HepG2 (cell line): ENCODE results near the gene PLEKHA6. TPM values are rescaled to one million over a fixed set of nuclear protein-coding genes. Genes with fewer than 3 reads are reported as not detected.

Experiments used
- AHDC1 ChIP-seq: sonication (generic); formaldehyde crosslinking; IDR thresholded peaks from 2 replicates; pipeline ENCODE4 v1.5.1; 2020; ENCODE audit warnings: mild to moderate bottlenecking, missing genetic modification reagents, borderline replicate concordance
- ARHGAP35 ChIP-seq: sonication (generic); formaldehyde crosslinking; IDR thresholded peaks from 2 replicates; pipeline ENCODE4 v1.9.0; 2022; ENCODE audit warnings: mild to moderate bottlenecking, inconsistent platforms, moderate library complexity, missing genetic modification reagents, borderline replicate concordance
- DDIT3 ChIP-seq: sonication (generic); formaldehyde crosslinking; IDR thresholded peaks from 2 replicates; pipeline ENCODE4 v1.4.0; 2020; ENCODE audit warnings: mild to moderate bottlenecking, missing genetic modification reagents
- DZIP1 ChIP-seq: sonication (generic); formaldehyde crosslinking; IDR thresholded peaks from 2 replicates; pipeline ENCODE4 v1.5.0; 2020; ENCODE audit warnings: mild to moderate bottlenecking, missing genetic modification reagents
- HMG20A ChIP-seq: IDR thresholded peaks from 2 replicates; pipeline ENCODE4 v1.6.1; 2016; ENCODE audit warnings: borderline replicate concordance
- HNF4G ChIP-seq, 2 experiments: sonication (generic) in 1 of 2; formaldehyde crosslinking in 1 of 2; IDR thresholded peaks; 2 replicates each; pipeline versions ENCODE4 v1.4.0 to v1.6.1; 2011 to 2020; ENCODE audit warnings: borderline replicate concordance in 2 of 2, low read depth in 2 of 2, mild to moderate bottlenecking in 2 of 2, low read length in 1 of 2, missing genetic modification reagents in 1 of 2, moderate library complexity in 1 of 2
- TRAFD1 ChIP-seq: sonication (generic); formaldehyde crosslinking; IDR thresholded peaks from 2 replicates; pipeline ENCODE4 v1.5.1; 2020; ENCODE audit warnings: missing genetic modification reagents, mild to moderate bottlenecking, borderline replicate concordance
- ZBTB14 ChIP-seq: sonication (generic); formaldehyde crosslinking; IDR thresholded peaks from 2 replicates; pipeline ENCODE4 v1.4.0; 2020; ENCODE audit warnings: missing genetic modification reagents
- ZKSCAN8 ChIP-seq: IDR thresholded peaks from 2 replicates; pipeline ENCODE4 v1.6.1; 2016; ENCODE audit warnings: borderline replicate concordance, missing genetic modification reagents, missing compliant biosample characterization
- ZNF281 ChIP-seq: sonication (generic); formaldehyde crosslinking; IDR thresholded peaks from 2 replicates; pipeline ENCODE4 v1.4.0; 2020; ENCODE audit warnings: missing genetic modification reagents, borderline replicate concordance
- polyA plus RNA-seq, 8 experiments: library from polyadenylated mRNA; depleted of rRNA in 3 of 8; stranded (reverse) in 7 of 8; unstranded in 1 of 8; fragments of >200 nt; fragmentation: Illumina TruSeq in 4 of 8; extraction: Trizol in 4 of 8; gene quantifications; 2 replicates each; pipeline versions ENCODE4 v1.2.1 to v1.2.3, GENCODE V29; 2011 to 2016; ENCODE audit warnings: low read depth in 4 of 8, missing spikeins in 1 of 8, mixed read lengths in 1 of 8; ENCODE audit not compliant: insufficient read depth in 1 of 8
- total RNA-seq, 5 experiments: library from RNA; depleted of rRNA; stranded (reverse); fragments of >200 nt; fragmentation: Illumina TruSeq; extraction: Trizol; gene quantifications; 2 replicates each; pipeline ENCODE4 v1.2.3, GENCODE V29; 2016; ENCODE audit warnings: low read depth in 1 of 5

Gene PLEKHA6
- total and polyA plus RNA-seq, 2 of the 13 experiments (the other 11 are each of a cell fraction or from before 2014, with no cell fraction given) = 5.3 to 11.4 TPM

GRCh38 chr1:204376919-204377799, 17.4 kb upstream of the PLEKHA6 start (continued):
- peak; percentile 42; the same call in 1 of the 2 replicates for TF ChIP-seq HNF4G (IDR thresholded peaks at IDR 0.05; ENCODE audit: borderline replicate concordance, low read depth, low read length)
- no peak; the same call in 1 of the 2 replicates for TF ChIP-seq HNF4G (CRISPR knock-in tag; IDR thresholded peaks at IDR 0.05; ENCODE audit: borderline replicate concordance, low read depth)
- TF ChIP-seq DZIP1 = no peak; the same call in 1 of the 2 replicates
- no peak for TF ChIP-seq AHDC1 (CRISPR knock-in tag)
- no peak; the same call in 1 of the 2 replicates for TF ChIP-seq ARHGAP35
- TF ChIP-seq HMG20A (CRISPR knock-in tag) = no peak
- no peak for TF ChIP-seq ZKSCAN8 (CRISPR knock-in tag)
- TF ChIP-seq DDIT3 = no peak
- TF ChIP-seq ZNF281 (CRISPR knock-in tag) = no peak
- TF ChIP-seq TRAFD1 (CRISPR knock-in tag) = no peak
- TF ChIP-seq ZBTB14 = no peak
